SU-DHL-6 (cell line): ENCODE results near the gene LOXHD1.

Experiments used
- CTCF ChIP-seq: fragments of 200-600 bp; sonication (generic); IDR thresholded peaks from one replicate; pipeline ENCODE4 v1.5.1; 2017; ENCODE audit warnings: antibody characterized with exemption, mild to moderate bottlenecking, low read length, moderate library complexity; ENCODE audit not compliant: insufficient read depth, poor library complexity, severe bottlenecking
- EZH2phosphoT487 ChIP-seq: fragments of 200-600 bp; sonication (generic), shearing (Covaris generic); conservative IDR thresholded peaks from 2 replicates; pipeline ENCODE4 v1.6.1; 2018; ENCODE audit warnings: mild to moderate bottlenecking, antibody characterized with exemption, low read length, moderate library complexity, mixed read lengths

- no peak for TF ChIP-seq EZH2phosphoT487
- TF ChIP-seq CTCF = no peak
These were observed 154.6 kb downstream of the LOXHD1 start for GRCh38 chr18:46502444-46502843.
